PC-3 (cell line): Measurements from ENCODE around the gene NRL.

Experiments
- EZH2 ChIP-seq: fragments of 300-600 bp; sonication (generic); IDR thresholded peaks from one replicate; pipeline ENCODE4 v1.6.1; 2017; ENCODE audit warnings: antibody characterized with exemption, mild to moderate bottlenecking, low read length; ENCODE audit not compliant: unreplicated experiment
- EZH2phosphoT487 ChIP-seq: fragments of 300-600 bp; sonication (generic); IDR thresholded peaks from 2 replicates; pipeline ENCODE4 v1.6.1; 2018; ENCODE audit warnings: mild to moderate bottlenecking, antibody characterized with exemption, low read length, borderline replicate concordance
- TF ChIP-seq, protein P1 (sequence below): fragments of 300-600 bp; sonication (generic); conservative IDR thresholded peaks from 2 replicates; pipeline ENCODE4 v1.5.1; 2017; ENCODE audit warnings: antibody characterized with exemption, low read depth, mild to moderate bottlenecking, low read length

DNA sequence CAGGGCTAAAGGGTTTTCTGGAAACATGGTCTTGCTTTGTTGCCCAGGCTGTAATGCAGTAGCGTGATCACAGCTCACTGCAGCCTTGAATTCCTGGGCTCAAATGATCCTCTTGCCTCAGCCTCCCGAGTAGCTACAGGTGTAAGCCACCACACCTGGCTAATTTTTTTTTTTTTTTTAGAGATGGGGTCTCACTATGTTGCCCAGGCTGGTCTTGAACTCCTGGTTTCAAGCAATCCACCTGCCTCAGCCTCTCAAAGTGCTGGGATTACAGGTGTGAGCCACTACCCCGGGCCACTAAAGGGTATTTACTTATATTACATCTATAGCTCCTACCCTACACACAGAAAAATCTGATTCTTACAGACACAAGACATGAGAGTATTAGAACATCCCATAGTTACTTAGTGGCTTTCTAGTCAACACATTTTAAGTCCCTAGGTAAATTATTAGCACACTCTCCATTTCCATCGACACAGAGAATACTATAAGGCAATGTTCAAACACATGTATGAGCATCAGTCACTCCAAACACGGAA is 6.3 kb downstream of the NRL start:
- TF ChIP-seq, protein P1, sequence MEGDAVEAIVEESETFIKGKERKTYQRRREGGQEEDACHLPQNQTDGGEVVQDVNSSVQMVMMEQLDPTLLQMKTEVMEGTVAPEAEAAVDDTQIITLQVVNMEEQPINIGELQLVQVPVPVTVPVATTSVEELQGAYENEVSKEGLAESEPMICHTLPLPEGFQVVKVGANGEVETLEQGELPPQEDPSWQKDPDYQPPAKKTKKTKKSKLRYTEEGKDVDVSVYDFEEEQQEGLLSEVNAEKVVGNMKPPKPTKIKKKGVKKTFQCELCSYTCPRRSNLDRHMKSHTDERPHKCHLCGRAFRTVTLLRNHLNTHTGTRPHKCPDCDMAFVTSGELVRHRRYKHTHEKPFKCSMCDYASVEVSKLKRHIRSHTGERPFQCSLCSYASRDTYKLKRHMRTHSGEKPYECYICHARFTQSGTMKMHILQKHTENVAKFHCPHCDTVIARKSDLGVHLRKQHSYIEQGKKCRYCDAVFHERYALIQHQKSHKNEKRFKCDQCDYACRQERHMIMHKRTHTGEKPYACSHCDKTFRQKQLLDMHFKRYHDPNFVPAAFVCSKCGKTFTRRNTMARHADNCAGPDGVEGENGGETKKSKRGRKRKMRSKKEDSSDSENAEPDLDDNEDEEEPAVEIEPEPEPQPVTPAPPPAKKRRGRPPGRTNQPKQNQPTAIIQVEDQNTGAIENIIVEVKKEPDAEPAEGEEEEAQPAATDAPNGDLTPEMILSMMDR = no peak
- TF ChIP-seq EZH2 (no peak), EZH2phosphoT487 (no peak)
